Measurements from ENCODE around the gene FLYWCH1. TPM values are rescaled to one million over a fixed set of nuclear protein-coding genes. Genes with fewer than 3 reads are reported as not detected.

Gene FLYWCH1
- total and polyA plus RNA-seq, 2 of the 8 experiments (the other 6 are each of a cell fraction or from before 2014, with no cell fraction given): 12.4 to 23.5 TPM

DNA sequence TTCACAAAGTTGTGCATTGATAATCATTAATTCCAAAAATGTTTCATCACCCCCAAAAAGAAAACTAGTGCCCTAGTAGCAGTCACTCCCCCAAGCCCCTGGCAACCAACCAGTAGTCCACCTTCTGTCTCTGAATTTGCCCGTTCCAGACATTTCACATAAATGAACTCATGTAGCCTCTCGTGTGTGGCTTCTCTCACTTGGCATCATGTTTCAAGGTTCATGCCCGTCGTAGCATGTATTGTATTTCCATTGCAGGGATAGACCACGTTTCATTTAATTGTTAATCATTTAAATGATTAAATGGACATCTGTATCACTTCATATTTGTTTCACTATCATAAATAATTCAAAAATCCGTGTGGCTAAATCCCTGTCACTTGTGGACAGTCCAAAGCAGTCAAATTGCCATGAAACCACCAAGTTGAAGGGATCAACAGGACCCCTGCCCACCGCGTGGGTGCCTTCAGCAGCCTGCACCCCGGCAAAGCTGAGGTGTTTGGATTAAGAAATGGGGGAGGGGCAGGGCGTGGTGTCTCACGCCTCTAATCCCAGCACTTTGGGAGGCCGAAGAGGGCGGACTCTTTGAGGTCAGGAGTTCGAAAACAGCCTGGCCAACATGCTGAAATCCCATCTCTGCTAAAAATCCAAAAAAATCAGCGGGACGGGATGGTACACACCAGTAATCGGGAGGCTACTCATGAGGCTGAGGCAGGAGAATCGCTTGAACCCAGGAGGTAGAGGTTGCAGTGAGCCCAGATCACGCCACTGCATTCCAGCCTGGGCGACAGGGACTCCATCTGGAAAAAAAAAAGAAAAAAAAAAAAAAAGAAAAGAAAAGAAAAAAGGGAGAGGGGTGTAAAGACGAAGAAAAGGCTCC is 37.5 kb upstream of the FLYWCH1 start:
- H3K4me2 ChIP-seq (ENCODE audit: insufficient read depth in 1 of 2, low read depth in 2 of 2, low read length in 2 of 2): no peak overlapping the region; a peak in 1 of 4 replicates
- no peak overlapping the region for H2BK15ac ChIP-seq (ENCODE audit: low read length)
- no peak overlapping the region for H4K91ac ChIP-seq (replicated peaks; ENCODE audit: insufficient read length, low read length)
- H2BK5ac ChIP-seq (ENCODE audit: low read depth, low read length): no peak overlapping the region
- no peak for FAIRE-seq
- 0 out of 2 replicates have a peak overlapping the region, but pooled peaks have one; percentile 24 for H2AK5ac ChIP-seq (ENCODE audit: low read depth, low read length)
- no peaks in the 10 kb centered on the region for H3K9me3 ChIP-seq (ENCODE audit: insufficient read depth in 2 of 2, low read depth in 1 of 2, low read length in 1 of 2)
- H3K18ac ChIP-seq (ENCODE audit: extremely low read depth, low read length): no peak overlapping the region
- TF ChIP-seq BRCA1 (IDR thresholded peaks at IDR 0.05; ENCODE audit: low read depth, low read length) (no peak), CHD2 (IDR thresholded peaks at IDR 0.05; ENCODE audit: low read length) (no peak)
- no peak overlapping the region for H2BK12ac ChIP-seq (ENCODE audit: low read depth, low read length)
- no peaks in the 10 kb centered on the region for H3K36me3 ChIP-seq (ENCODE audit: control insufficient read depth in 2 of 4, insufficient read depth in 4 of 4, low read length in 3 of 4)
- no peak overlapping the region for H4K8ac ChIP-seq (ENCODE audit: extremely low read depth, insufficient read depth, low read length)
- peak overlapping the region; percentile 72; the same call in 1 of the 2 replicates for H2AFZ ChIP-seq (ENCODE audit: low read length)
- POLR2A ChIA-PET (ENCODE audit: partially characterized antibody): interaction anchor here (0.8 to 1.0 kb wide), 2 partner anchors 8 to 35 kb away, joined by 3 read pairs; no protein-coding TSS in a partner anchor
- H3K79me1 ChIP-seq (ENCODE audit: low read depth, low read length): no peaks in the 10 kb centered on the region
- no peaks in the 10 kb centered on the region for H3K79me2 ChIP-seq (ENCODE audit: control insufficient read depth in 1 of 2, insufficient read depth in 2 of 2, low read length in 2 of 2)
- 76% methylated on average over 18 of the region's 21 CpGs; no CpG with 5 or more reads in 1 of the 2 experiments for WGBS, 2 experiments (ENCODE audit: extremely low coverage in 1 of 2, insufficient coverage in 1 of 2, insufficient read length in 1 of 2, insufficient replicate concordance in 2 of 2, low coverage in 1 of 2, low lambda C conversion rate in 2 of 2, missing lambda C conversion rate in 1 of 2)
- 0 out of 2 replicates have a peak overlapping the region, but pooled peaks have one; percentile 61 for H2BK20ac ChIP-seq (ENCODE audit: low read length)
- H3K27ac ChIP-seq (ENCODE audit: low read depth, low read length): no peak overlapping the region
- no peak overlapping the region for H3K9ac ChIP-seq (replicated peaks in 1 of 4; ENCODE audit: extremely low read depth in 1 of 4, low read depth in 3 of 4, low read length in 3 of 4)
- CTCF ChIA-PET (ENCODE audit: partially characterized antibody): interaction anchor here (0.6 to 6.7 kb wide), 10 partner anchors 9 to 53 kb away, joined by 3 to 30 read pairs (median 3); partner anchors contain the start of gene FLYWCH2
- no peak overlapping the region for H3K4me3 ChIP-seq (ENCODE audit: extremely low read depth in 1 of 4, insufficient read depth in 2 of 4, low read depth in 3 of 4, low read length in 4 of 4)
- H3K27me3 ChIP-seq (replicated peaks in 1 of 4; ENCODE audit: control insufficient read depth in 3 of 4, extremely low read depth in 1 of 4, insufficient read depth in 3 of 4, low read length in 3 of 4): peaks cover 0 to 8% (median 7%) of the 10 kb centered on the region in 4 experiments; a peak in 4 of 7 replicates
- H2BK120ac ChIP-seq (replicated peaks; ENCODE audit: low read depth, low read length): no peak overlapping the region
- H3K4ac ChIP-seq (replicated peaks; ENCODE audit: insufficient read length, low read depth, low read length): no peak overlapping the region
- H3K23ac ChIP-seq (ENCODE audit: insufficient read length): no peak overlapping the region
- H3K56ac ChIP-seq (replicated peaks; ENCODE audit: insufficient read length, low read depth, low read length): no peak overlapping the region
- no peaks in the 10 kb centered on the region for H4K20me1 ChIP-seq (replicated peaks in 1 of 2; ENCODE audit: control insufficient read depth in 1 of 2, insufficient read depth in 2 of 2, low read length in 2 of 2)
- H3K14ac ChIP-seq (ENCODE audit: insufficient read length): no peak overlapping the region
- H3K4me1 ChIP-seq (replicated peaks in 1 of 4; ENCODE audit: control insufficient read depth in 3 of 4, insufficient read depth in 4 of 4, low read length in 3 of 4): no peaks in the 10 kb centered on the region; a peak in 1 of 7 replicates
- no peak for DNase-seq (ENCODE audit: low read depth in 1 of 2, low spot score in 2 of 2)
- no peak overlapping the region for H4K5ac ChIP-seq (ENCODE audit: insufficient read length, low read depth, low read length)
- no peaks in the 10 kb centered on the region; the same call in 1 of the 2 replicates for H3K23me2 ChIP-seq (ENCODE audit: low read depth, low read length)

Measured in H1 (cell line).